Testis (tissue), 3 donors: ENCODE measurements around the gene OR51B4. TPM values are rescaled to one million over a fixed set of nuclear protein-coding genes. Genes with fewer than 3 reads are reported as not detected.
"Not testable (repeated sequence)": the region's sequence is repeated elsewhere in the genome, so short reads cannot be mapped to it uniquely, and the experiment has no call there.

ENCODE experiments used
- DNase-seq: peaks from one replicate; pipeline ENCODE4 v3.0.0-alpha.2; 2019
- H3K27ac ChIP-seq, 2 donors: fragments of 200-600 bp; sonication (generic); one replicate each; pipeline ENCODE4 v1.5.1; 2019
- H3K27me3 ChIP-seq: fragments of 200-600 bp; sonication (generic); one replicate; pipeline ENCODE4 v1.5.1; 2019
- H3K36me3 ChIP-seq: fragments of 200-600 bp; sonication (generic); one replicate; pipeline ENCODE4 v1.5.1; 2017; ENCODE audit warnings: low read depth; ENCODE audit errors: missing control alignments
- H3K4me1 ChIP-seq: fragments of 200-600 bp; sonication (generic); one replicate; pipeline ENCODE4 v1.5.1; 2019
- H3K4me3 ChIP-seq, 2 donors: fragments of 200-600 bp; sonication (generic); one replicate each; pipeline ENCODE4 v1.5.1; 2017 to 2019
- H3K9me3 ChIP-seq: fragments of 200-600 bp; sonication (generic); one replicate; pipeline ENCODE4 v1.5.1; 2017
- CTCF ChIP-seq, 3 experiments: fragments of 450-650 bp in 2 of 3; fragments of 200-600 bp in 1 of 3; sonication (generic) in 1 of 3; IDR thresholded peaks; one replicate each; pipeline ENCODE4 v1.5.1; 2016 to 2019; ENCODE audit warnings: antibody characterized with exemption in 3 of 3, mild to moderate bottlenecking in 2 of 3, moderate library complexity in 1 of 3
- POLR2A ChIP-seq: fragments of 450-650 bp; IDR thresholded peaks from one replicate; pipeline ENCODE4 v1.6.1; 2017; ENCODE audit warnings: antibody characterized with exemption, mild to moderate bottlenecking, moderate library complexity
- WGBS, 2 donors: methylation state at CpG; one replicate each; pipeline ENCODE4 v1.1.5; 2018; 5-methylcytosine and 5-hydroxymethylcytosine counted together
- intact Hi-C: fragments of 100-400 bp; cut with DNase I; formaldehyde crosslinking; loops from one replicate; pipeline ENCODE4 v1.15.1; 2023; ENCODE audit warnings: low total_unique reads
- polyA plus RNA-seq: library from polyadenylated mRNA; stranded (reverse); fragments of 350-450 nt; fragmentation: Illumina TruSeq; extraction: RNeasy Lipid Tissue Mini Kit (QIAGEN cat#74804); gene quantifications from one replicate; pipeline ENCODE4 v1.2.3, GENCODE V29; 2014; ENCODE audit warnings: low read depth, low replicate concordance; ENCODE audit not compliant: insufficient read depth
- total RNA-seq, 2 donors: library from RNA; depleted of rRNA; stranded (reverse); fragments of >200 nt; gene quantifications; one replicate each; pipeline ENCODE4 v1.2.3, GENCODE V29; 2016

Gene OR51B4
- total and polyA plus RNA-seq, 3 donors from 2014 or later, result 0.74 TPM; not detected in 2

GRCh38 chr11:5297721-5298323 lies 3.9 kb downstream of the OR51B4 start:
- H3K4me3 ChIP-seq, result no peak overlapping the region
- H3K27ac ChIP-seq, result no peak overlapping the region
- no peaks in the 10 kb centered on the region for H3K27me3 ChIP-seq
- intact Hi-C loops, result no loop called here
- H3K36me3 ChIP-seq, result no peaks in the 10 kb centered on the region
- no peaks in the 10 kb centered on the region for H3K4me1 ChIP-seq
- DNase-seq, result no peak
- WGBS, 2 donors, result 49 to 50% methylated on average over 4 of the region's 4 CpGs
- no peaks in the 10 kb centered on the region for H3K9me3 ChIP-seq
- TF ChIP-seq POLR2A (no peak), CTCF (IDR thresholded peaks at IDR 0.05) (no peak)

DNA sequence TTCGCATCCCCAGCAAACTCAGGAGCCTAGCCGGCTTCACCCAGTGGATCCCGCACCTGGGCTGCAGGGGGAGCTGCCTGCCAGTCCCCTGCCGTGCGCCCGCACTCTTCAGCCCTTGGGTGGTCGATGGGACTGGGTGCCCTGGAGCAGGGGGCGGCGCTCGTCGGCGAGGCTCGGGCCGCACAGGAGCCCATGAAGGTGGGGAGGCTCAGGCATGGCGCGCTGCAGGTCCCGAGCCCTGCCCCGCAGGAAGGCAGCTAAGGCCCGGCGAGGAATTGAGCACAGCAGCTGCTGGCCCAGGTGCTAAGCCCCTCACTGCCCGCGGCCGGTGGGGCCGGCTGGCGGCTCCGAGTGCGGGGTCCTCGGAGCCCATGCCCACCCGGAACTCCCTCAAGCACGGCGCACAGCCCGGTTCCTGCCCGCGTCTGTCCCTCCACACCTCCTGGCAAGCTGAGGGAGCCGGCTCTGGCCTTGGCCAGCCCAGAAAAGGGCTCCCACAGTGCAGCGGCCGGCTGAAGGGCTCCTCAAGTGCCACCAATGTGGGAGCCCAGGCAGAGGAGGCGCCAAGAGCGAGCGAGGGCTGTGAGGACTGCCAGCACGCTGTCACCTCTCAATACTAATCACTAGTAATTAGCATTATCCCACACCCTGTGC lies 7.3 kb downstream of the OR51B4 start:
- H3K27me3 ChIP-seq, H3K27ac ChIP-seq, H3K9me3 ChIP-seq, H3K36me3 ChIP-seq, H3K4me1 ChIP-seq, DNase-seq, intact Hi-C loops: not testable (repeated sequence)
- H3K4me3 ChIP-seq, result peak overlapping the region; percentile 17 to 21
- 60 to 81% methylated on average over 9 to 40 of the region's 41 CpGs for WGBS, 2 donors

DNA sequence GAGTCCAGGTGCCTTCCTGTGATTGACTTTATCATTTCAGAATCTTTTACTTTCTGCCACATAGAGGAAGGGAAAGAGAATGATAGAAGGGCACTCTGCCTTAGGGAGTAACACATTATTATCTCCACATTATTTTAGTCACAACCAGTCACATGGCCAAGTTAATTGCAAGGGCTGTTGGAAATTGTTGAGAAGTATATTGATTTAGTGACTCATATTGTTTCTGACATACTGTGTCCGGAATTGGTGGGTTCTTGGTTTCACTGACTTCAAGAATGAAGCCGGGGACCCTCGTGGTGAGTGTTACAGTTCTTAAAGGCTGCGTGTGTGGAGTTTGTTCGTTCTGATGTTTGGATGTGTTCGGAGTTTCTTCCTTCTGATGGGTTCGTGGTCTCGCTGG lies 8.7 kb downstream of the OR51B4 start:
- TF ChIP-seq POLR2A (no peak), CTCF (IDR thresholded peaks at IDR 0.05) (no peak)
- intact Hi-C loops, result no loop called here
- H3K4me3 ChIP-seq, result no peak overlapping the region
- H3K4me1 ChIP-seq, result no peaks in the 10 kb centered on the region
- H3K27me3 ChIP-seq, result no peaks in the 10 kb centered on the region
- H3K36me3 ChIP-seq, result no peaks in the 10 kb centered on the region
- no peak overlapping the region for H3K27ac ChIP-seq
- no peaks in the 10 kb centered on the region for H3K9me3 ChIP-seq
- WGBS, 2 donors, result 92 to 94% methylated on average over 6 to 8 of the region's 8 CpGs
- DNase-seq, result no peak

DNA sequence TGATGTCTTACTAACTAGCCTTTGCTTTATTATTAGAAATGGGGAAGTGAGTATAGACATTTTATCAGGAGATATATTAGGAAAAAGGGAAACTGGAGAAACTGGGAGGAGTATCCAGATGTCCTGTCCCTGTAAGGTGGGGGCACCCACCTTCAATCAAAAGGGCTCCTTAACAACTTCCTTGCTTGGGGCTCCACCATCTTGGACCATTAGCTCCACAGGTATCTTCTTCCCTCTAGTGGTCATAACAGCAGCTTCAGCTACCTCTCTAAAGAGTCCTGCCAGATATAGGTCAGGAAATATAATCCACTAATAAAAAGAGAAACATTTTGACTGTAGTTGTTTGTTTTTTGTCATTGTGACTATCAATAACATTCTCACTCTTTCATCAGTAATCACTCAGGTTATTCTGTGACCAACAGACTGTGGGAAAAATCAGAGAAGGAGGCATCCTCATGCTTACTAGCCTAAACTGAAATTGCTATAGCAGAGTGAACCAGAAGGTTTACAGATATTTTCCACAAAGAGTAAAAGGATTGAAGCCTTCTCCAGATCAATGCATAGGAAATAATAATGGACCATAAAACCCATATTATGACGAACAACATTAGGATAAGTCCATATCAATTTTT lies 10.4 kb downstream of the OR51B4 start:
- H3K4me3 ChIP-seq, result no peak overlapping the region
- 77 to 90% methylated on average over 1 of the region's 1 CpG for WGBS, 2 donors
- TF ChIP-seq POLR2A (no peak), CTCF (IDR thresholded peaks at IDR 0.05) (peak in 2 of 3 experiments; percentile 10 to 26)

DNA sequence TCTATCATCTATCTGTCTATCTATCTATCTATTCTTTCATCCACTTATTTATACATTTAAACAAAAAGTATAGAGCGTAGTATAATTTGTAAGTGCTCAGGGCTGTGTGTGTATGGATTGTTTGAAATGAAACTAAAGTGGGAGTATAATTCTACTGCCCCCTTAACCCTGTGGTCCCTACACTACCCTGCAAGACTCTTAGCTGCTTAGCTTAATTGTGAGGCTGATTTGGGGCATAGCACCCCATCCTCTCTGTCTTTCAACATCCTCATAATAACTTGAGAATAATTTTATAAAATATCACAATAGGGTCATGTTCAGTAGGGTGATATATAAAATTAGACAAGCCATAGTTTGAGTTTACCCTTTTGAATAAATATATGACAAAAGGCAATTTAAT lies 11.6 kb downstream of the OR51B4 start:
- H3K9me3 ChIP-seq, result no peaks in the 10 kb centered on the region
- no peaks in the 10 kb centered on the region for H3K27me3 ChIP-seq
- no peaks in the 10 kb centered on the region for H3K4me1 ChIP-seq
- no peak overlapping the region for H3K27ac ChIP-seq
- intact Hi-C loops, result no loop called here
- TF ChIP-seq POLR2A (no peak), CTCF (IDR thresholded peaks at IDR 0.05) (no peak)
- DNase-seq, result no peak
- no peak overlapping the region for H3K4me3 ChIP-seq
- 83 to 98% methylated on average over 1 of the region's 1 CpG for WGBS, 2 donors
- H3K36me3 ChIP-seq, result no peaks in the 10 kb centered on the region

More for the DNA sequence above, 10.4 kb downstream of the OR51B4 start:
- DNase-seq, result no peak
- H3K4me1 ChIP-seq, result no peaks in the 10 kb centered on the region
- H3K27me3 ChIP-seq, result no peaks in the 10 kb centered on the region
- no peaks in the 10 kb centered on the region for H3K9me3 ChIP-seq
- no peaks in the 10 kb centered on the region for H3K36me3 ChIP-seq
- intact Hi-C loops, result no loop called here
- H3K27ac ChIP-seq, result no peak overlapping the region
